ENCODE measurements around the gene TWF1.
"Not testable (repeated sequence)": the region's sequence is repeated elsewhere in the genome, so short reads cannot be mapped to it uniquely, and the experiment has no call there.

Gene TWF1

DNA sequence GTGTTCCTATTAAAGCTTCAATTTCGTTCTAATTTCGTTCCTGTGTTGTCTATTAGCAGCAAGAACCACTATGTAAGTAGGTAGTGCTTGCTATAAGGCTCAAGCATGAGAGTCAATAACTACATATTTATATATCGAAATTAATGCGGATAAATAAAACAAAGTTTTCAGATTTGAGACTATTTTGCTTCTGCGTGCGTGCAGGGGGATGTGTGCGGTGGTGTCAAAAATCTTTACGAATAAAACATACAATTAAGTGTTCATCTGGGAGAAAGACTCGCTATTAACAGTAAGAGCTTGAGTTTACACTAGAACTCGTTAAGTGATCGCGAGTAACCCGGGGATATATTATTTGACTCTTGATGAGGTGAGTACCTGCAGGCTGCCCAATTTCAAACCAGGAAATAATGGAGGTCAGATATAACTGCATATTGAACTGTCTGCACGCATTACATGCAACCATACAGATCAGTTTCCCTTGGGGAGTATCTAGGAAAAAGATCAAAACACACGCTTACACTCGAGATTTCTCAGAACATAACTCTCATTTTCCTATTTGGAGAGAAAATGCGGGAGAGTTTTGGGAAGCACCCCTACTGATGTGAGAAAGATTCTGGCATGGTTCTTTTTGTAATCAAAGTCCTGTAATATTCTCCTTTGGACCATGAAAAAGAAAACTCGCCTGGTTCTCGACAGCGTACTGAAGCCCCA is 813 bp downstream of the TWF1 start:
- DNase-seq: peak; percentile 45 to 58

DNA sequence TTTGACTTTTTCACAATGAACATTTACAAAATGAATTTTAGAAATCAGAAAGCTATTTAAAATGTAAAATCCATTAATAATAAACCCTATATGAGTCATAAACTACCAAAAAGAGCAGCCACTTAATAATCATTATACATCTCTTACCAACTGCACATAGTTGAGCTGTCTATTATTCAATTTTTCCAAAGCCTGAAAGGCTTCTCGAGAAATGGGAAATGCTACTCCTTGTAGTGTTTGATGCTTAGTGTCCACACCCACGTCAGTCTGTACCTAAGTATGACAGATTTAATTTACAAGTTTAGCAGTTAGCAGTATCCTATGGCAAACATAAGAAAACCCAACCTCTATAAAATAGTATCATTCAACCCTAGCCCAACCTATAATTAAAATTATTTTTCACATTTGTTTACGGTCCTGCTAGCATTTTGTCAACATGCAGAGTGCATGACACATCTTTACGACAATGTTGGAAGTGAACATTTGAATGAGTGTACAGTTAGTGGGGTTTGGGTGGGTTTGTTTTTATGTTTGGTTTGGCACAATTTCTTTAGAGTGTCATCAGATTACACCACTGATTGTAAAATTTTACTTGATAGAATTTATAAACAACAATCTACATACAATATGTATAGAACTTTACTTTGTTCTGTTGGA is 8.4 kb downstream of the TWF1 start:
- DNase-seq: no peak

DNA sequence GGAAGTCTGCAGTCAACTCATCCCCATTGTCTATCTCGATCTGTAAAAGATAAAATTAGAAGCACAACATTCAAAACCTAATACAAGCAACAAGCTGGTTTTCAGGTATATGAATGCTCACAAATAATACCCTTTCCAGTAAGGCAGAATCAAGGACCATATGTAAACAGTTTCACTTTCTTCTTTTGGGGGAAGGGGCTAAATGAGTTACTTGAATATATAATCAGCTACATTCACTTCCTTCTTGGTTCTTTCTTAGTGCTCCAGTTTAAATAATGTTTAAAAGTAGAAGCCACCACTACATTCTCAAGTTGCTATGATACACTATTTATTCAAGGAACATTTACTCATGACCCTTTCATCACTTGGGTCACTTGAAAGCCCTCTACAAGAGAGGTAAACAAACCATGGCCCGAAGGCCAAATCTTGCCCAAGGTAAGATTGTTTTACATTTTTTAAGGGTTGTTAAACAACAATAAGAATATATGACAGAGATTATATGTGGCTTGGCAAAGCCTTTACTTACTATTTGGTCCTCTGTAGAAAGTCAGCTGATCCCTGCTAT is 10.3 kb downstream of the TWF1 start:
- DNase-seq: no peak

DNA sequence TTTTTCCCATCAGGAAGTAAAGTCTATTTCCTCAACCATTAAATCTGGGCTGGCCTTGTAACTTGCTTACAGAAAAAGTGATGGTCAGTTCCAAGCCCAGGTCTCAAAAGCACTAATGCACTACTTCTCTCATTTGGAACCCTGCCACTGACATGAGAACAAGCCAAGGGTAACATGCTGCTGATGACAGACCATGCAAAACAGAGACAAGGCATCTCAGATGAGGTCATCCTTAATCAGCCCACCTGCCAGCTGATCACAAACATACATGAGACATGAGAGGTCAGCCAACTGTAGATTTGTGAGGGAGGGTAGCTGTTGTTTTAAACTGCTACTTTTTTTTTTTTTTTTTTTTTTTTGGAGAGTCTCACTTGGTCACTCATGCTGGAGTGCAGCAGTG is 16.2 kb downstream of the TWF1 start:
- peak in 1 of 2 experiments; percentile 1 for DNase-seq

DNA sequence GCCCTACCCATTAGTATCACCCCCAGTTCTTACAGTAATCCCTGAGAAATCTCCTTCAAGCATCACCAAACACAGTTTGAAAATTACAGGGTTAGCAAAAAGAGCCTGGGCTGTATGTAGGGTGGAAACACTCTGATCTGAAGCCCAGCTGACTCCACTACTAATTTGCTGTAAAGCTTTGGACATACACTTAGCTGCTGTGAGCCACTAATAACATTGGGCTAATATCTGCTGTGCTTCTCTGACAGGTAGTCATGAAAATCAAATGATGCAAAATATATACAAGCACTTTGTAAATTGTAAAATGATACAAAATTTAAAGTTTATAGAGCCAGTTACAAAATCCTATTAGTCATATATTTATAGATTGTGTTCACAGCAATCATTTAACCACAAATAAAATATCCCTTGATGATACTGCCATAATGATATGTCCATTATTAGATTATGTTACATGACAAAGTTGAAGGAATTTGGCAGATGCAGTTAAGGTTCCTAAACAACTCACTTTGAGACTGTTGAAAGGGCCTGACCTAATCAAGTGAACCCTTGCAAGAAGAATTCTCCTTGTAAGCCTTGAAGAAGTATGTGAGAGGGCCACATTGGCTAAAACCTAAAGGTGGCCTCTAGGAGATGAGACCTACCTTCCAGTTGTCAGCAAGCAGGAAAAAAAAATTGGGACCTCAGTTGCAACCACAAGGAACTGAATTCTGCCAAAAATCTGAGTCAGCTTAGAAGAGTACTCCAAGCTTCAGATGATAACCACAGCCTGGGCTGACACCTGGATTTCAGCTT is 19.0 kb downstream of the TWF1 start:
- DNase-seq: no peak

DNA sequence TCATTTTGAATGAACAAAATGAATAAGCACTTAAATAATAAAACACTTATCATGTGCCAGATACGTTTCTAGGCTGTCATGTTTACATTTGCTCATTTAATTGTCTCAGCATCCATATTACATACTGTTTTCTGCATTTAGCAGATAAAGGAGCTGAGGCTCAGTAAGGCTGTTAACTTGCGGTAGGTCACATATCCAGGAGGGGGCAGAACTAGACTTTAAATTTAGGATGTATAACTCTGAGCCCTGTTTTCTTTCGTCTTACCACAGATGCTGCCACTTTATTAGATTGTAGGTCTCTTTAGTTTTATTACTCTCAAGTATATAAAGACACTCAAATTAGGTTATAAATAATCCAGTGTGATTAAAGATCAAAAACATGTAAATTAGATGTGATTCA is 29.6 kb downstream of the TWF1 start:
- peak in 1 of 2 experiments; percentile 30 for DNase-seq

DNA sequence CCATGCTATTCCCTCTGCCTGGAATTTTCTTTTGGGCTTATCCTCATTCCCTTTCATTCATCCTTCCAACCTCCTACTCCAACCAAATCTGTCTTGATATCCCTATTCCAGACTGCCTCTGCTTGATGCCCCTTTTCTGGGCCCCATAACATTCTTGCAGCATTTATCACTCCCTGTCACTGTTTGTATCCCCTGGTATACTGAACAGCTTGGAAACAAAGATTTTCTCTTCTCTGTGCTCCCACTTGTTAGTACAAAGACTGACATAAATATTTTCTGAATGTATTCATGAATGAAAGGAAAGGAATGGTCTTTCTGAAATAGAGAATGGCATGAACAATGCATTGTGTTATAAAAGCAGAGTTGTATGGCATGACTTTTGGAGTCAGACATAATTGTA is 39.8 kb downstream of the TWF1 start:
- no peak for DNase-seq

DNA sequence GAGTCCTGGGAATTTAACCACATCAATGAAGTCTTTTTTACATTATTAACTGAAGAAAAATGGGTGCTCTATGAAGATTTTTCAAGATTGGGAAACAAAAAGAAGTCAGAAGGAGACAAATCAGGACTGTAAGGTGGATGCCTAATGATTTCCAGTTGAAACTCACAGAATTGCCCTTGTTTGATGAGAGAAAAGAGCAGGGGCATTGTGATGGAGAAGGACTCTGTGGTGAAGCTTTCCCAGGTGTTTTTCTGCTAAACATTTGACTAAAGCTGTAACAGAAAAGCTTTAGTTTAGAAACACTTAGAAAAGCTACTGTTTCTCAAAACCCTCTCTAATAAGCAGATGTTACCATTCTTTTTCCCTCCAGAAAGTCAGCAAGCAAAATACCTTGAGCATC is 41.6 kb downstream of the TWF1 start:
- no peak for DNase-seq

DNA sequence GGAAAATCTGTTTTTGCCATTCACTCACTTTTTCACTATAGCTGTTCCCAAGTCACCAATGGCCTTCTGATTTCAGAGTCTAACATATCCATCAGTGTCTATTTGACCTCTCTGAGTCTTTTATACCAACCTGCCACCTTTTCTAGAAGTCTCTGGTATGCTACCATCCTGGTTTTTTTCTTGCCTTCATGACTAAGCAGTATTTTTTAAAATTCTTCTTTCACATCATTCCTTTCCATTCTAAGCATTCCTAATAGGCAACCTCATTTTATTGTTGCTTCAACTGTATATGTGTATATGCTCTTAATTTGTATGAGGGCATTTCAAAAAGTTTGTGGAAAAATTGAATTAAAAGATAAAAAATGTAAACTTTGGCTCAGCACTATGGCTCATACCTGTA is 42.3 kb downstream of the TWF1 start:
- DNase-seq: no peak

DNA sequence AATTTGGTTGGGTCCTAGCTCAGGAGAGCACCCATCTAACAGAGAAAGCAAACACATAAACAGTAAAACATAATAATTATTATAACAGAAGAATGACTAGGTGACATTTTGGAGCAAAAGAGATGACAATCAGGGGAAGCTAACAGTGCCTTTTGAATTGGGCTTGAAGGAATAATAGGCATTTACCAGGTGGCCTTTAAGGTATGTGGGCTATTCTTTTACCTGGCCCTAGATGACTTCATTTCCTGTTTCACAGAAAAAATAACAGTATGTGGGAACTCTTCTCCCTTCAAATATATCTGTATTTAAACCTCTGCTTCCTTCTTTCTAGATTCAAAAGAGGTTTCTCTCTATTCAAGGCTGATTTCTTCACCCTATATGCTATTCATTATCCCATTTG is 43.5 kb downstream of the TWF1 start:
- no peak for DNase-seq

DNA sequence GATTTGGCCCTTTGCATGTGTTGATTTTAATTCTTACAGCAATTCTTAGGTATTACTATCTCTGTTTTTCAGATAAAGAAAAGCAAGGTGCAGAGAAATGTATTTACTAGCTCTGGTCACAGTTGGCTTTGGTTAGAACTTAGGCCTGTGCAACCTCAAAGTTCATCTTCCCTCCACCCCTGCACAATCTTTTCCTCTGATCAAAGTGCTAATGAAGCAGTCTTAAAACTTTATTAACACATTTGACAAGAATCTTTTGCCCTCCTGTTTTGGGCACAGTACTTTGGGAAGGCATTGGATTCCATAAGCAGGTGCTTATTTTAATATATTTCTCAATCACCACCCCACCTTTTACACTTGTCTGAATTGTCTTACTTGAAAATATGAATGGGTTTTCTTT is 44.6 kb downstream of the TWF1 start:
- DNase-seq: no peak

DNA sequence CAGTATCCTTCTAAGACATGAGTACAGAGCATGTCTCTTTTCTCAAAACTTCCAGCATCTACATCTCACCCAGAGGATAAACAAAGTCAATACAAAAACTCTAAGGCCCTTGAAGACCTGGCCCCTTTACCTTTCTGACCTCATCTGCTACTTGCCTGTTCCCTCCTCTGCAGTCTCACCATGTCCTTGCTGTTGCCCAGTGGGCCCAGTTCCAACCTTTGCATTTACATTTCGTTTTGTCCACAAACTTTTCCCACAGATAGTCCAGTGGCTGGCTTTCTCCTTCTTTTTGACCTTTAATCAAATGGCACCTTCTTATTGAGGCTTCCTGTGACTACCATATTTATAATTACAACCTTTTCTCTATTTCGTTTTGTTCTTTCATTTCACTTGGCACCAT is 45.7 kb downstream of the TWF1 start:
- no peak for DNase-seq

DNA sequence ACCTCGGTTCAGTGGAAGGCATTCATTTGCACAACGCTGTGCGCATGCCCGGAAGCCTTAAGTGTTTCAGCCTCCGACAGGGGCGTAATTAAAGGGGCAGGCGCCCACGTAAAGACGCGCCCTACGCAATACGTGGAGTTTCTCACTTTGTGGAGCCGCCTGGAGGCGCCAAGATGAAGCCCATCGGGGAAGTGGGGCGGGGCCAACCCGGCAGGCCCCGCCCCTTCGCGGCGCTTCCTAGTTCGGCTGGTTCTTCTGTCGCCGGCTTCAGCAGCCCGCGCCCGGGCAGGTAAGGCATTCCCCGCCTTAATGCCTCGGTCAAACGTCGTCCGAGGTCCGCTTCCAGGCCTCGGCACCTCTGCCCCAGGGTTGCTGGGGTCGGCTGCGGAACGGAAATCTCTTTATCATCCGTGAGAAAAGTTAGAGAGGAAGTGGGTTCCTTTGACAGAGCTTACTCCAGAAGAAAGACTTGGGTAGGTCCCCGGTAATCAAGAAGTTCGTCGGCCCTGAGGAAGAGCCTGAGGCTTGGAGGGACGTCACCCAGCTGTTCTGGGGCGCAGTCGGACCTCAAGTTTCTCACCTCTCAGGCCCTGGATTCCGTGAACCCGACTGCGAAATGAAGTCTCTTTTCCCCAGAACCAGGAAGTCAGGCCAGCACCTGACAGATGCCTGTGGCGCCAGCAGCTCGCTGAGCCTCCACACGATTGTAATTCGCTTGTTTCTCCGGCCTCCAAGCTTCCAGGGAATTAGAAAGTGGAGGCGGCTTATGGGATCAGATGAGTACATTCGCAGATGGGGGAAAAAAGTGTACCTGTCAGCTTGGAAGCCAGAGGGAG is 47.2 kb downstream of the TWF1 start, which contains the start of the genes IRAK4 and PUS7L:
Gene IRAK4, plus strand, starts transcription at position 224 of the 836 bp plus-strand sequence. CDS start 9,161 bp downstream, outside the sequence.
Gene PUS7L, minus strand, starts transcription at position 63 of the 836 bp plus-strand sequence. CDS start 3,545 bp downstream, outside the sequence.
- peak; percentile 95 to 98 for DNase-seq

DNA sequence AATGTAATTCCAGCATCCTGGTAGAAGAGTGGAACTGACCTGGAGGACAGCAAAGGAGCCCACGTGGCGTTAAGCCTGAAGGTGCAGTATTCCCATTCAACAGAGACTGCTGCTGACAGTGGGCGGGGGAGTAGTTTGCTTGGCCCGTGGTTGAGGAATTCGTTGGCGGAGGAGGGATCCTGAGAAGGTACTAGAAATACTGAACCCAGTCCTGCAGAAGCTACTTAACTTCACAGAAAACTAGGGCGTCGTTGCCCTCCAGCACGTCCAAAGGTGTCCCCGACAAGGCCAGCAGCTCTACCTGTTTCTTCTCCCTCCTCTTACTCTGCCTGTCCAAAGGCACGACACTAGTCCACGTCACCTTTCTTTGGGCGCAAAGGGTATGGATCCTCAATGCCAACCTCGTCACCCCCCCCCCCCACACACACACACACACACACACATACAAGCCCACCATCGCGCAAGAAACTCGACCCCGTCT is 47.8 kb downstream of the TWF1 start:
- DNase-seq: peak in 1 of 2 experiments; percentile 31

DNA sequence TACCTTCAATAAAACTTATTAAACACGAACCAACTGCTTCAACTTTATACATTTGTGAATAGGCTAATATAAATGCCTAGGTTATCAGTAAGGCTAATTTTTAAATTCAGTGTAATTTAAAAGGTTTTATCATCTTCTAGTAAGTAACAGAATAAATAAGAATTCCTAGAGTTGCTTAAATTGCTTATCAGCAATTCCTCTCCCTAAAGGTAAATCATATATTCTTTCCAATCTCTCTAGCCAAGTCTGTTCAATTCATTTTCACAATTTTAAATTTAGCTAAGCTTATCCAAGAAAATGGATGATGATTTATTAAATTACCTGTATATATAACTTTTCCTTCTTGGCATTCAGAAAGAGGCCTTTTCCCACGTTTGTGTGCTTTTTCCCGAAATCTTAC is 52.1 kb downstream of the TWF1 start:
- no peak for DNase-seq

DNA sequence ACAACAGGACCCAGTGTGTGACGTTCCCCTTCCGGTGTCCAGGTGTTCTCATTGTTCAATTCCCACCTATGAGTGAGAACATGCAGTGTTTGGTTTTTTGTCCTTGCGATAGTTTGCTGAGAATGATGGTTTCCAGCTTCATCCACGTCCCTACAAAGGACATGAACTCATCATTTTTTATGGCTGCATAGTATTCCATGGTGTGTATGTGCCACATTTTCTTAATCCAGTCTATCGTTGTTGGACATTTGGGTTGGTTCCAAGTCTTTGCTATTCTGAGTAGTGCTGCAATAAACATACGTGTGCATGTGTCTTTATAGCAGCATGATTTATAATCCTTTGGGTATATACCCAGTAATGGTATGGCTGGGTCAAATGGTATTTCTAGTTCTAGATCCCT is 54.8 kb downstream of the TWF1 start:
- not testable (repeated sequence) for DNase-seq

DNA sequence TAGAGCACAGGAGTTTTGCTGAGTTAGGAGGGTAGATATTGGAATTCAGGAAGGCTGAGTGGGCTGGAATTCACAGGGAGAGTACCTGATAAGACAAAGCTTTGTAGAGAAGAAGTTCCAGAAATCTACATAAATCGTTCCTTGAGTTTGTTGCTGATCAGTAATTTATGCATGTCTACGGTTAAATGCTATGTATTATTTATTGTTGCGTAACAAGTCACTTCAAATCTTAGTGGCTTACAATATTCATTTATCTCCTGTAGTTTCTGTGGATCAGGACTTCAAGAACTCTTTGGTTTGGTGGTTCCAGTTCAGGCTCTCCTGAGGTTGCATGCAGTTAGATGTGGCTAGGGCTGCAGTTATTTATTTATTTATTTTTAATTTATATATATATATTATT is 55.3 kb downstream of the TWF1 start:
- no peak for DNase-seq

DNA sequence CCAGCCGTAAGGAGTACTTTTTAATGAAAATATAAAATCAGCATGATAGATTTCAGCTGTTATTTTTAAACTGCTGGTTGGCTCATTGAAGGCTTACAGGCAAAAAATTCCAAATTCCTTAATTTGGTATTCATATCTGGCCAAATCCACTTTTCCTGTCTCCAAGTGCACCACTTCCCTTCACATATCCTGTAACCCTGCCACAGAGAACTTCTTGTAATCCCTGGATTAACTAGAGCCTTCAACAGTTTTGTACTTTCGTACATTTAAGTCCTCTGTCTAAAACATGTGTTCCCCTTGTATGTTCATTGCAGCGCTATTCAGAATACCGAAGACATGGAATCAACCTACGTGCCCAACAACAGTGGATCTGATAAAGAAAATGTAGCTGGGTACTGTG is 57.1 kb downstream of the TWF1 start:
- no peak for DNase-seq

DNA sequence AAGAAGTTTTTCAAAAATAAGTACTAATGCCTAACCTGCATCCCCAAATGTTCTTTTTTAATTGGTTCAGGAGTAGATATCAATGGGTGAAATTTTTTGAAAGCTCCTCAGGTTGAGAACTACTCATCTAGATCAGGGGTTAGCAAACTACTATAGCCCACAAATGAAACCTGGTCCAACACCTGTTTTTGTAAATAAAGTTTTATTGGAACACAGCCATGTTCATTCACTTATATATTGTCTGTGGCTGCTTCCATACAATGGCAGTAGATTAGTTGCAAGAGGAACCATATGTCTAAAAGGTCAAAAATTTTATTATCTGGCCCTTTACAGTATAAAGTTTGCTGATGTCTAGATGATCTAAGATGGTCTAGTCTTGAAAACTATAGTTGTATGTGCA is 61.3 kb downstream of the TWF1 start:
- DNase-seq: no peak
